HG03097 (cell line): ENCODE results near the gene LLGL2.
A peak's percentile ranks its signal among the peaks of the same experiment; 100 is the strongest.
"Not testable (repeated sequence)": the region's sequence is repeated elsewhere in the genome, so short reads cannot be mapped to it uniquely, and the experiment has no call there.

ENCODE experiments used
- ATAC-seq: cut with Tn5 transposase; IDR thresholded peaks from one replicate; pipeline ENCODE4 v1.9.1; 2021; ENCODE audit not compliant: unreplicated experiment, low FRiP score

Gene LLGL2

GRCh38 chr17:75565618-75566017 lies 40.1 kb downstream of the LLGL2 start:
- ATAC-seq = no peak

- no peak for ATAC-seq
Observed at GRCh38 chr17:75566416-75566815, 40.9 kb downstream of the LLGL2 start.

GRCh38 chr17:75566834-75567233 lies 41.3 kb downstream of the LLGL2 start:
- no peak for ATAC-seq

GRCh38 chr17:75568412-75569255 lies 43.1 kb downstream of the LLGL2 start:
- ATAC-seq = no peak

- no peak for ATAC-seq
Observed at GRCh38 chr17:75570034-75570676, 44.7 kb downstream of the LLGL2 start.

- no peak for ATAC-seq
Observed at GRCh38 chr17:75570772-75571171, 45.3 kb downstream of the LLGL2 start.

GRCh38 chr17:75571197-75571884 lies 45.8 kb downstream of the LLGL2 start:
- ATAC-seq = no peak

GRCh38 chr17:75571885-75572215 lies 46.4 kb downstream of the LLGL2 start:
- no peak for ATAC-seq

- no peak for ATAC-seq
Observed at GRCh38 chr17:75572713-75573539, 47.4 kb downstream of the LLGL2 start.

GRCh38 chr17:75573540-75573957 lies 48.1 kb downstream of the LLGL2 start:
- ATAC-seq = no peak

GRCh38 chr17:75573994-75574393 lies 48.5 kb downstream of the LLGL2 start:
- ATAC-seq = no peak

- ATAC-seq = no peak
Observed at GRCh38 chr17:75574404-75575036, 49.0 kb downstream of the LLGL2 start.

- ATAC-seq = no peak
Observed at GRCh38 chr17:75575197-75575596, 49.7 kb downstream of the LLGL2 start.

GRCh38 chr17:75575728-75576127 lies 50.2 kb downstream of the LLGL2 start:
- no peak for ATAC-seq

GRCh38 chr17:75576661-75577060 lies 51.2 kb downstream of the LLGL2 start:
- no peak for ATAC-seq

- ATAC-seq = not testable (repeated sequence)
Observed at GRCh38 chr17:75581121-75581725, 55.7 kb downstream of the LLGL2 start.

GRCh38 chr17:75583197-75583596 lies 57.7 kb downstream of the LLGL2 start:
- not testable (repeated sequence) for ATAC-seq

GRCh38 chr17:75584849-75585175 lies 59.3 kb downstream of the LLGL2 start:
- ATAC-seq = no peak

GRCh38 chr17:75587675-75588595 lies 62.4 kb downstream of the LLGL2 start, which contains the start of gene MYO15B:
TSS of gene MYO15B (plus strand) at chr17:75587800. CDS start at chr17:75588058, 258 bp downstream.
- peak; percentile 9 for ATAC-seq
